ENCODE results near the gene PRRG2. TPM values are rescaled to one million over a fixed set of nuclear protein-coding genes. Genes with fewer than 3 reads are reported as not detected.

PRRG2 gene
- 0.22 and 0.26 TPM in 2 replicates for total RNA-seq

GRCh38 chr19:49581007-49581508 is at the start of gene PRRG2:
Gene PRRG2 (plus strand): TSS chr19:49581316. CDS start chr19:49583220, 1,904 bp downstream.

DNA sequence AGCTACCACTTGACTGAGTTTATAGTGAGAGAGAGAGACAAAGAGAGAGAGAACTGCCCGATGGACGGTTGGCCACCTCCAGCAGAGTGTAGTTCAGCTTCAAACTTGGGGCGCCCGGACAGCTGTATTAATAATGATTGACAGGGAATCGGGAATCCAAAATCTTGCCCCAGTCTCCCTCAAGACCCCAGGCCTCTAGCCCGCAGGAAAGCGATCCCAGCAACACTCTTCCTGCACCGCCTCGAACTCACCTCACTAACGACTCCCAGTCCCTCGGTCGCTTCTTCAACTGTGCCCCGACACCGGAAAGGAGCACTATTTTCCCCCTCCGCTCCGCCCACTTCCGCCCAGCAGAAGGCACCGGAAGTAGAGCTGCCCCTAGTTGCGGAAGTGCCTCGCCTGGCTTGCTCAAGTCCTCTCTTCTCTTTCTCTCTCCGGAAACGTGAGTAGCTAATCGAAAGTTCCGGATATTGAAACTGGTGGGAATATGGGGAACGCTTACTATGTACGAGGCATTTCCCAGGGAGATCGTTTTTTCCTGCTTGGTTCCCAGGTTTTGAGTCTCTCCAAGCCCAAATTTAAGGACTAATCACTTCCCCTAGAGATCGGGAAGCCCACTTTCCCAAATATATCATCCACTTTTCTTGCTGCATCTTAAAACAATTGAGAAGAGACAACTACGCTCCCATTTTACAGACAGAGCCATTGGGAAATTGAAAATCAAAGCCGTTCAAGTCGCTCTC is 681 bp upstream of the PRRG2 start, which contains the start of gene NOSIP:
Gene NOSIP (minus strand): TSS at position 293 of the 743 bp plus-strand sequence. CDS start 19,865 bp downstream, outside the sequence.

GRCh38 chr19:49590971-49591730 is 10.0 kb downstream of the PRRG2 start, which contains the start of gene PRR12:
Gene PRR12 (plus strand): TSS chr19:49591182. CDS start chr19:49591655, 473 bp downstream.

DNA sequence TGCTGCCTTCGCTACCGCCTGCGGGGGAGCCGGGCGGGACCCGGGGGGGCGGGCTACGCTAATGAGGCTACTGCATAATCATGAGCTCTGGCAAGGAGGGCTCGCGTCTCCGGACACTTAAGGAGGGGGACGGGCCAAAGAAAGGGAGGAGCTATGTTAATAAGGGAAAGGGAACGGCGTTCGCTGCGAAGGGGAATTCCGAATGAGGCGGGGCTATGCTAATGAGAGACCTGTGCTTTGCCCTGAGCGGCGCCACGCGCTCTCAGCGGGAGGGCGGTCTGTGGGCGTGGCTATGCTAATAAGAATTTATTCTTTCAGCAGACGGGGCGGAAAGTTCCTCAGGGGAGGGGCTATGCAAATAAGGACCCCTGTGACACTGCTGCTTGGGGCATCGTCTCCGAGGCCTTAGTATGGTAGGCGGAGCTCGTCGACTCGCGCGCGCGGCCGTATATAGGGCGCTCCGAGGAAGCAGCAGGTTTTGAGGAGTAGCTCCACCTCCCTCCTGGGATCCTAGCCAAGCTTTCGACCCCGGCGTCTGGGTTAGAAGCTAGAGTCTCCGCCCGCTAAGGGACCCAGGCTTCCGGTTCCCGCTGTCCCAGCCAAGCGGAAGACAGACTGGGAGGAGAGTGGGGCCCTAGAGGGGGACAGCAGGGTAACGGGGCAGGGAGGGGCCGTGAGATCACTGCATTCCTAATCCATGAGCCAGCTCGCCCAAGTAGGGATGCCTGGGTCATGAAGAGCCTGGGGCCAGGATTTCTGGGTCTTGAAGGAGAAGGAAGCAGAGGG is 59.2 kb downstream of the PRRG2 start, which contains the start of gene RRAS:
Gene RRAS (minus strand): TSS at position 31 of the 786 bp plus-strand sequence. CDS start 45 bp downstream, outside the sequence.

Small RNAs within 50 kb of the gene (small RNA-seq; reads per million reads assigned to genes)
- gene RF00019 = not detected

Other genes with a start within 250 kb of the PRRG2 start
- not detected in 2 replicates for gene CD37, start 245.9 kb upstream of the PRRG2 start, total RNA-seq
- gene TEAD2, start 218.9 kb upstream of the PRRG2 start, total RNA-seq = 21.3 and 25.6 TPM in 2 replicates
- 0.26 TPM in 1 of 2 replicates, not detected in the other for gene DKKL1, start 217.4 kb upstream of the PRRG2 start, total RNA-seq
- gene KASH5, start 193.1 kb upstream of the PRRG2 start, total RNA-seq = not detected in 2 replicates
- gene PTH2, start 157.9 kb upstream of the PRRG2 start, total RNA-seq = not detected in 2 replicates
- gene GFY, start 155.9 kb upstream of the PRRG2 start, total RNA-seq = not detected in 2 replicates
- under 0.01 TPM in 1 of 2 replicates, not detected in the other for gene SLC17A7, start 139.8 kb upstream of the PRRG2 start, total RNA-seq
- gene PIH1D1, start 129.5 kb upstream of the PRRG2 start, total RNA-seq = 59.1 and 62.8 TPM in 2 replicates
- gene ALDH16A1, start 128.1 kb upstream of the PRRG2 start, total RNA-seq = 19.7 and 22.1 TPM in 2 replicates
- 5.0 and 5.2 TPM in 2 replicates for gene FLT3LG, start 107.1 kb upstream of the PRRG2 start, total RNA-seq
- 1,376 and 2,288 TPM in 2 replicates for gene RPL13A, start 93.7 kb upstream of the PRRG2 start, total RNA-seq
- 2,902 and 3,041 TPM in 2 replicates for gene RPS11, start 84.9 kb upstream of the PRRG2 start, total RNA-seq
- 50.0 and 52.4 TPM in 2 replicates for gene FCGRT, start 68.7 kb upstream of the PRRG2 start, total RNA-seq
- gene RCN3, start 53.3 kb upstream of the PRRG2 start, total RNA-seq = 221 and 248 TPM in 2 replicates
- gene NOSIP, start 760 bp upstream of the PRRG2 start, total RNA-seq = 45.3 and 50.4 TPM in 2 replicates
- gene PRR12, start 9.9 kb downstream of the PRRG2 start, total RNA-seq = 2.8 and 6.1 TPM in 2 replicates
- gene RRAS, start 58.8 kb downstream of the PRRG2 start, total RNA-seq = 28.4 and 38.3 TPM in 2 replicates
- 13.1 and 15.2 TPM in 2 replicates for gene SCAF1, start 60.9 kb downstream of the PRRG2 start, total RNA-seq
- gene IRF3, start 84.5 kb downstream of the PRRG2 start, total RNA-seq = 22.5 and 25.0 TPM in 2 replicates
- gene BCL2L12, start 84.6 kb downstream of the PRRG2 start, total RNA-seq = 3.5 and 5.2 TPM in 2 replicates
- 106 and 127 TPM in 2 replicates for gene PRMT1, start 96.0 kb downstream of the PRRG2 start, total RNA-seq
- 0.32 and 0.39 TPM in 2 replicates for gene ADM5, start 108.3 kb downstream of the PRRG2 start, total RNA-seq
- gene CPT1C, start 109.8 kb downstream of the PRRG2 start, total RNA-seq = 16.8 and 21.6 TPM in 2 replicates
- gene TSKS, start 182.0 kb downstream of the PRRG2 start, total RNA-seq = 0.13 and 0.32 TPM in 2 replicates
- 91.9 and 94.0 TPM in 2 replicates for gene AP2A1, start 185.7 kb downstream of the PRRG2 start, total RNA-seq
- 11.8 and 15.2 TPM in 2 replicates for gene FUZ, start 232.0 kb downstream of the PRRG2 start, total RNA-seq
- 18.8 and 21.6 TPM in 2 replicates for gene MED25, start 237.0 kb downstream of the PRRG2 start, total RNA-seq